Measurements from ENCODE around the gene NRG3. TPM values are rescaled to one million over a fixed set of nuclear protein-coding genes. Genes with fewer than 3 reads are reported as not detected.

Gene NRG3
- total and polyA plus RNA-seq, 2 donors (not counting 1 experiment from before 2014, with no cell fraction given), result not detected

GRCh38 chr10:82092111-82092510 lies 217.1 kb downstream of the NRG3 start:
- no peaks in the 10 kb centered on the region for H3K79me2 ChIP-seq (ENCODE audit: control insufficient read depth, insufficient read depth, low read length)
- H3K36me3 ChIP-seq (ENCODE audit: control insufficient read depth, insufficient read depth, low read length), result no peaks in the 10 kb centered on the region
- no peaks in the 10 kb centered on the region for H3K4me1 ChIP-seq (ENCODE audit: control insufficient read depth, extremely low read depth, insufficient read depth, low read length)
- no peak overlapping the region for H3K4me2 ChIP-seq (ENCODE audit: extremely low read depth, insufficient read depth, low read length)
- no peak overlapping the region for H2AFZ ChIP-seq (ENCODE audit: low read length)
- no peak overlapping the region for H3K9ac ChIP-seq (ENCODE audit: insufficient read depth, low read length)
- H4K20me1 ChIP-seq (ENCODE audit: control insufficient read depth, extremely low read depth, insufficient read depth, low read length), result no peaks in the 10 kb centered on the region
- no peak for DNase-seq (ENCODE audit: low read depth in 2 of 2)
- no peak overlapping the region for H3K4me3 ChIP-seq (replicated peaks in 1 of 4; ENCODE audit: control extremely low read depth in 1 of 4, insufficient read depth in 1 of 4, low read depth in 3 of 4, low read length in 4 of 4)
- H3K27me3 ChIP-seq (ENCODE audit: control insufficient read depth, insufficient read depth, low read length), result no peaks in the 10 kb centered on the region
- H3K27ac ChIP-seq (ENCODE audit: insufficient read depth, low read length), result no peak overlapping the region
- TF ChIP-seq EZH2 (IDR thresholded peaks at IDR 0.05; ENCODE audit: low read length, missing control alignments) (no peak), CTCF (conservative IDR thresholded peaks at IDR 0.05 in 1 of 2, IDR thresholded peaks at IDR 0.05 in 1 of 2; ENCODE audit: low read depth in 1 of 2, low read length in 2 of 2) (no peak)
- no peaks in the 10 kb centered on the region for H3K9me3 ChIP-seq (ENCODE audit: control insufficient read depth, insufficient read depth, low read depth, low read length)

- Histone ChIP-seq H3K9ac (ENCODE audit: insufficient read depth, low read length) (no peak overlapping the region), H2AFZ (ENCODE audit: low read length) (no peak overlapping the region), H3K4me3 (replicated peaks in 1 of 4; ENCODE audit: control extremely low read depth in 1 of 4, insufficient read depth in 1 of 4, low read depth in 3 of 4, low read length in 4 of 4) (no peak overlapping the region), H3K27ac (ENCODE audit: insufficient read depth, low read length) (no peak overlapping the region), H3K4me1 (ENCODE audit: control insufficient read depth, extremely low read depth, insufficient read depth, low read length) (no peaks in the 10 kb centered on the region), H3K9me3 (ENCODE audit: control insufficient read depth, insufficient read depth, low read depth, low read length) (no peaks in the 10 kb centered on the region), H3K36me3 (ENCODE audit: control insufficient read depth, insufficient read depth, low read length) (no peaks in the 10 kb centered on the region), H3K79me2 (ENCODE audit: control insufficient read depth, insufficient read depth, low read length) (no peaks in the 10 kb centered on the region), H4K20me1 (ENCODE audit: control insufficient read depth, extremely low read depth, insufficient read depth, low read length) (no peaks in the 10 kb centered on the region), H3K4me2 (ENCODE audit: extremely low read depth, insufficient read depth, low read length) (no peak overlapping the region), H3K27me3 (ENCODE audit: control insufficient read depth, insufficient read depth, low read length) (no peaks in the 10 kb centered on the region)
- DNase-seq (ENCODE audit: low read depth in 2 of 2), result no peak
- TF ChIP-seq CTCF (conservative IDR thresholded peaks at IDR 0.05 in 1 of 2, IDR thresholded peaks at IDR 0.05 in 1 of 2; ENCODE audit: low read depth in 1 of 2, low read length in 2 of 2), result no peak
- TF ChIP-seq EZH2 (IDR thresholded peaks at IDR 0.05; ENCODE audit: low read length, missing control alignments), result no peak
Observed at GRCh38 chr10:82124713-82125112, 249.7 kb downstream of the NRG3 start.

- DNase-seq (ENCODE audit: low read depth in 2 of 2), result no peak
- no peak for TF ChIP-seq CTCF (conservative IDR thresholded peaks at IDR 0.05 in 1 of 2, IDR thresholded peaks at IDR 0.05 in 1 of 2; ENCODE audit: low read depth in 1 of 2, low read length in 2 of 2)
- no peak for TF ChIP-seq EZH2 (IDR thresholded peaks at IDR 0.05; ENCODE audit: low read length, missing control alignments)
- H2AFZ ChIP-seq (ENCODE audit: low read length), result no peak overlapping the region
Observed at GRCh38 chr10:82128527-82128926, 253.5 kb downstream of the NRG3 start.

More at GRCh38 chr10:82128527-82128926, 253.5 kb downstream of the NRG3 start:
- H3K27ac ChIP-seq (ENCODE audit: insufficient read depth, low read length), result no peak overlapping the region
- no peak overlapping the region for H3K4me3 ChIP-seq (replicated peaks in 1 of 4; ENCODE audit: control extremely low read depth in 1 of 4, insufficient read depth in 1 of 4, low read depth in 3 of 4, low read length in 4 of 4)
- no peaks in the 10 kb centered on the region for H3K27me3 ChIP-seq (ENCODE audit: control insufficient read depth, insufficient read depth, low read length)
- H3K9me3 ChIP-seq (ENCODE audit: control insufficient read depth, insufficient read depth, low read depth, low read length), result no peaks in the 10 kb centered on the region
- no peaks in the 10 kb centered on the region for H4K20me1 ChIP-seq (ENCODE audit: control insufficient read depth, extremely low read depth, insufficient read depth, low read length)
- no peak overlapping the region for H3K4me2 ChIP-seq (ENCODE audit: extremely low read depth, insufficient read depth, low read length)
- H3K4me1 ChIP-seq (ENCODE audit: control insufficient read depth, extremely low read depth, insufficient read depth, low read length), result no peaks in the 10 kb centered on the region
- no peak overlapping the region for H3K9ac ChIP-seq (ENCODE audit: insufficient read depth, low read length)
- H3K79me2 ChIP-seq (ENCODE audit: control insufficient read depth, insufficient read depth, low read length), result no peaks in the 10 kb centered on the region
- H3K36me3 ChIP-seq (ENCODE audit: control insufficient read depth, insufficient read depth, low read length), result no peaks in the 10 kb centered on the region

All from fibroblast of lung (primary cell).